Measurements from ENCODE around the gene HCN2. TPM values are rescaled to one million over a fixed set of nuclear protein-coding genes. Genes with fewer than 3 reads are reported as not detected.
A peak's percentile ranks its signal among the peaks of the same experiment; 100 is the strongest.

Gene HCN2
- total and polyA plus RNA-seq, 4 experiments from 2014 or later, result 2.5 to 2.9 TPM; not detected in 2

DNA sequence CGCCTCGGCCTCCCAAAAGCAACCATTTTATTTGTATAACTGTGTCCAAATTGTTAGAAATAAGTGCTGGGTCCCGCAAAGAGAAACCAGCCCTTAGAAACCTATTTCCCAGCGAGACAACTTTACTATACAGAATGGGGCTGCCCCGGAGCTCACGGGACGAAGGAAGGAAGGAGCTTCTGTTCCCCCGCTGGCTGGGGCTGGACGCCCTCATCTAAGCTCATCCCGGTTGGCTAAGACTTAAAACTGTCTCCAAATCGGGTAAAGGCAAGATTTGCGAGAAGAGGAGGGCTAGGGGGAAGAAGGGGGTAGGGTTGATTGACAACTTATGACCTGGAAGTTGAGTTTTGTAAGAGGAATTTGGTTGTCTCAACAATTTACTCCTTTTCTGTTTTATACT is 29.6 kb upstream of the HCN2 start:
- no peaks in the 10 kb centered on the region for H3K36me3 ChIP-seq (ENCODE audit: insufficient read depth, low read length)
- no peaks in the 10 kb centered on the region for H3K9me3 ChIP-seq (ENCODE audit: control insufficient read depth in 1 of 2, low read length in 2 of 2)
- no peaks in the 10 kb centered on the region for H3K27me3 ChIP-seq (ENCODE audit: insufficient read depth, low read length)
- H3K4me3 Mint-ChIP-seq, result no peak overlapping the region
- no peak overlapping the region for H3K27ac ChIP-seq (ENCODE audit: low read depth, low read length)
- POLR2A ChIA-PET (ENCODE audit: partially characterized antibody), result no interaction called here
- H3K4me3 ChIP-seq (ENCODE audit: low read length in 2 of 2), result no peak overlapping the region
- no peaks in the 10 kb centered on the region for H3K36me3 Mint-ChIP-seq
- no peak overlapping the region for H3K27ac Mint-ChIP-seq
- CTCF ChIA-PET (ENCODE audit: partially characterized antibody), result no interaction called here
- intact Hi-C loops (cut with micrococcal nuclease), result no loop called here
- H3K4me1 ChIP-seq (ENCODE audit: insufficient read depth, low read length), result no peaks in the 10 kb centered on the region
- H3K9me3 Mint-ChIP-seq, result no peaks in the 10 kb centered on the region
- no peaks in the 10 kb centered on the region for H3K27me3 Mint-ChIP-seq
- no peaks in the 10 kb centered on the region for H3K4me1 Mint-ChIP-seq
- DNase-seq, result no peak

- no peak overlapping the region for H3K27ac ChIP-seq (ENCODE audit: low read depth, low read length)
- H3K36me3 ChIP-seq (ENCODE audit: insufficient read depth, low read length), result no peaks in the 10 kb centered on the region
- H3K4me1 ChIP-seq (ENCODE audit: insufficient read depth, low read length), result peaks cover 7% of the 10 kb centered on the region
- CTCF ChIA-PET (ENCODE audit: partially characterized antibody), result interaction anchor here (0.7 kb wide), 1 partner anchor 659 kb away, joined by 3 read pairs; no protein-coding TSS in a partner anchor
- H3K27me3 ChIP-seq (ENCODE audit: insufficient read depth, low read length), result no peaks in the 10 kb centered on the region
- Mint-ChIP-seq H3K4me3 (no peak overlapping the region), H3K36me3 (peaks cover 0 to 7% of the 10 kb centered on the region in 2 donors), H3K9me3 (peaks cover 0 to 2% (median 0%) of the 10 kb centered on the region in 8 donors), H3K27ac (peak overlapping the region in 2 of 7 donors; percentile 51 to 86), H3K4me1 (peaks cover 5 to 17% (median 9%) of the 10 kb centered on the region in 4 donors), H3K27me3 (no peaks in the 10 kb centered on the region)
- DNase-seq, result no peak
- POLR2A ChIA-PET (ENCODE audit: partially characterized antibody), result no interaction called here
- no peak overlapping the region for H3K4me3 ChIP-seq (ENCODE audit: low read length in 2 of 2)
- intact Hi-C loops (cut with micrococcal nuclease), result no loop called here
- H3K9me3 ChIP-seq (ENCODE audit: control insufficient read depth in 1 of 2, low read length in 2 of 2), result no peaks in the 10 kb centered on the region
These were observed 23.3 kb upstream of the HCN2 start for GRCh38 chr19:566403-566802.

DNA sequence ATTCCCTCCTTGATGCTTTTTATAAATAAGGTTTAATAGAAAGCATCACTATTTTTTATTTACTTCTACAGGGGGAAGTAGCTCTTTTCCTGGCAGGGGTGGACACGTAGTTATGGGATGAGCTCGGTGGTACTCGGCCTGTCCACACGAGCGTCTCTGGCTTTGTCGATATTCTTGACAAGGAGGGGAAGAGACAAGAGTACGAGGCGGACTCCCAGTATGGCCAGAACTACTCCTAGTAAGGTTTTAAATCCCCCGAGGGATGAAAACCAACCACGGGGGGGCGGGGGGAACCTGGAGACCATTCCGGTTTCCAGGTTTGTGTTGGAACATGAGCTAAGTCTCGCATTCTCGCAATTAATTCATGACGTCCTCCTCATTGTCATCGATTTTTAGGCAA is 22.8 kb upstream of the HCN2 start:
- peaks cover 0 to 7% of the 10 kb centered on the region in 2 donors for H3K36me3 Mint-ChIP-seq
- peak overlapping the region in 1 of 7 donors; percentile 51 for H3K27ac Mint-ChIP-seq
- intact Hi-C loops (cut with micrococcal nuclease), result no loop called here
- no peak overlapping the region for H3K4me3 Mint-ChIP-seq
- Histone ChIP-seq H3K9me3 (ENCODE audit: control insufficient read depth in 1 of 2, low read length in 2 of 2) (no peaks in the 10 kb centered on the region), H3K27me3 (ENCODE audit: insufficient read depth, low read length) (no peaks in the 10 kb centered on the region), H3K27ac (ENCODE audit: low read depth, low read length) (no peak overlapping the region), H3K36me3 (ENCODE audit: insufficient read depth, low read length) (no peaks in the 10 kb centered on the region), H3K4me3 (ENCODE audit: low read length in 2 of 2) (no peak overlapping the region), H3K4me1 (ENCODE audit: insufficient read depth, low read length) (peaks cover 10% of the 10 kb centered on the region)
- peaks cover 5 to 19% (median 10%) of the 10 kb centered on the region in 4 donors for H3K4me1 Mint-ChIP-seq
- ChIA-PET CTCF (ENCODE audit: partially characterized antibody) (interaction anchor here (0.7 kb wide), 1 partner anchor 659 kb away, joined by 3 read pairs; no protein-coding TSS in a partner anchor), POLR2A (ENCODE audit: partially characterized antibody) (no interaction called here)
- DNase-seq, result no peak
- peaks cover 0 to 2% (median 0%) of the 10 kb centered on the region in 8 donors for H3K9me3 Mint-ChIP-seq
- H3K27me3 Mint-ChIP-seq, result no peaks in the 10 kb centered on the region

DNA sequence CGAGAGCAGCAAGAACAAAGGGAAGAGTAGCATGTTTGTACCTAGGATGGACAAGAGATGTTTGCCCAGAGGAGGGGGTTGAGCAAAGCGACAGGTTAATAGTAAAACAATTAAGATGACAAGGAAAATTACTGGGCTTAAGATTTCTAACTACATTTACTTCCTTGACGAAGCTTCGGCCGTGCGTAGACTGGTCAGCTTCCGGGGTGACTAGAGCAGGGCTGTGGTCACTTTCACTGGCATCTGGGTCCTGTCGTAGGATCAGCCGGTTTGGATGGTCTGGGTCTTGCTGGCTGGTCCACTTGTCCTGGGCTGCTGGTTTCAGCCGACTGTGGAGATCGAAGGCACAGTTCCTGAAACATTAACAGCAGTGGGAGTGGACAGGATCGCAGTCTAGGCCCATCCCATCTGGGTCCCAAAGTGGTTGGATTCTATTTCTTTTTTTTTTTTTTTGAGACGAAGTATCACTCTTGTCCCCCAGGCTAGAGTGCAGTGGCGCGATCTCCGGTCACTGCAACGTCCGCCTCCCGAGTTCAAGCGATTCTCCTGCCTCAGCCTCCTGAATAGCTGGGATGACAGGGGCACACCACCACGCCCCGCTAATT is 22.3 kb upstream of the HCN2 start:
- Histone ChIP-seq H3K27me3 (ENCODE audit: insufficient read depth, low read length) (no peaks in the 10 kb centered on the region), H3K36me3 (ENCODE audit: insufficient read depth, low read length) (no peaks in the 10 kb centered on the region), H3K4me1 (ENCODE audit: insufficient read depth, low read length) (peaks cover 10% of the 10 kb centered on the region), H3K27ac (ENCODE audit: low read depth, low read length) (no peak overlapping the region), H3K4me3 (ENCODE audit: low read length in 2 of 2) (no peak overlapping the region), H3K9me3 (ENCODE audit: control insufficient read depth in 1 of 2, low read length in 2 of 2) (no peaks in the 10 kb centered on the region)
- DNase-seq, result no peak
- ChIA-PET POLR2A (ENCODE audit: partially characterized antibody) (interaction anchor here (1.1 kb wide), 1 partner anchor 36 kb away, joined by 5 read pairs; the partner anchor contains the start of gene CDC34), CTCF (ENCODE audit: partially characterized antibody) (interaction anchor here (2.0 kb wide), 1 partner anchor 57 kb away, joined by 6 read pairs; no protein-coding TSS in a partner anchor)
- H3K27me3 Mint-ChIP-seq, result no peaks in the 10 kb centered on the region
- H3K27ac Mint-ChIP-seq, result peak overlapping the region in 2 of 7 donors; percentile 35 to 51
- H3K4me3 Mint-ChIP-seq, result no peak overlapping the region
- H3K9me3 Mint-ChIP-seq, result peaks cover 0 to 2% (median 0%) of the 10 kb centered on the region in 8 donors
- H3K36me3 Mint-ChIP-seq, result peaks cover 0 to 8% of the 10 kb centered on the region in 2 donors
- intact Hi-C loops (cut with micrococcal nuclease), result no loop called here
- peaks cover 7 to 25% (median 13%) of the 10 kb centered on the region in 4 donors for H3K4me1 Mint-ChIP-seq

DNA sequence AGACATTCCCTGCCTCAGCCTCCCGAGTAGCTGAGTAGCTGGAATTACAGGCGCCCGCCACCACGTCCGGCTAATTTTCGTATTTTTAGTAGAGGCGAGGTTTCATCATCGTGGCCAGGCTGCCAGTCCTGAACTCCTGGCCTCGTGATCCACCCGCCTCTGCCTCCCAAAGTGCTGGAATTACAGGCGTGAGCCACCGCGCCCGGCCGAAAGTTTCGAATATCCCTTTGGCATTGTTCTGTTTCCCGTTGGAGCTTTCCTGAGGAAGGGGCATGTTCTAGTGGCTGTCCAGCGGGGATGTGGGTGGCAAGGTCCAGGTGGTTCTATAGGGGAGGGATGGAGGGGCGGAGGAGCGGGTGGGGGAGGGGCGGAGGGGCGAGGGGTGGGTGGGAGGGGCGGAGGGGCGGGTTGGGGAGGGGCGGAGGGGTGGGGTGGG is 19.4 kb upstream of the HCN2 start:
- H3K27me3 Mint-ChIP-seq, result no peaks in the 10 kb centered on the region
- Histone ChIP-seq H3K4me1 (ENCODE audit: insufficient read depth, low read length) (peaks cover 32% of the 10 kb centered on the region), H3K9me3 (ENCODE audit: control insufficient read depth in 1 of 2, low read length in 2 of 2) (no peaks in the 10 kb centered on the region), H3K4me3 (ENCODE audit: low read length in 2 of 2) (no peak overlapping the region), H3K27ac (ENCODE audit: low read depth, low read length) (no peak overlapping the region), H3K36me3 (ENCODE audit: insufficient read depth, low read length) (no peaks in the 10 kb centered on the region), H3K27me3 (ENCODE audit: insufficient read depth, low read length) (no peaks in the 10 kb centered on the region)
- peaks cover 16 to 44% (median 29%) of the 10 kb centered on the region in 4 donors for H3K4me1 Mint-ChIP-seq
- peaks cover 0 to 8% of the 10 kb centered on the region in 2 donors for H3K36me3 Mint-ChIP-seq
- H3K27ac Mint-ChIP-seq, result peak overlapping the region in 5 of 7 donors; percentile 90 to 98 (median 96)
- H3K4me3 Mint-ChIP-seq, result peak overlapping the region in 3 of 8 donors; percentile 29 to 81 (median 74)
- DNase-seq, result peak in 2 of 5 donors; percentile 24 to 59
- peaks cover 0 to 2% (median 0%) of the 10 kb centered on the region in 8 donors for H3K9me3 Mint-ChIP-seq
- ChIA-PET POLR2A (ENCODE audit: partially characterized antibody) (interaction anchor here (1.1 to 3.5 kb wide), 3 partner anchors 38 to 64 kb away, joined by 4 to 22 read pairs (median 13); partner anchors contain the start of genes CDC34 and TPGS1), CTCF (ENCODE audit: partially characterized antibody) (no interaction called here)
- intact Hi-C loops (cut with micrococcal nuclease), result no loop called here

- DNase-seq, result peak; percentile 64 to 86 (median 71)
- peaks cover 0 to 8% of the 10 kb centered on the region in 2 donors for H3K36me3 Mint-ChIP-seq
- no peaks in the 10 kb centered on the region for H3K36me3 ChIP-seq (ENCODE audit: insufficient read depth, low read length)
- intact Hi-C loops (cut with micrococcal nuclease), result no loop called here
- peaks cover 16 to 44% (median 29%) of the 10 kb centered on the region in 4 donors for H3K4me1 Mint-ChIP-seq
- H3K4me1 ChIP-seq (ENCODE audit: insufficient read depth, low read length), result peaks cover 37% of the 10 kb centered on the region
- H3K27ac ChIP-seq (ENCODE audit: low read depth, low read length), result peak overlapping the region; percentile 70
- no peaks in the 10 kb centered on the region for H3K27me3 Mint-ChIP-seq
- H3K4me3 Mint-ChIP-seq, result peak overlapping the region; percentile 94 to 99 (median 98)
- H3K9me3 ChIP-seq (ENCODE audit: control insufficient read depth in 1 of 2, low read length in 2 of 2), result no peaks in the 10 kb centered on the region
- no peaks in the 10 kb centered on the region for H3K27me3 ChIP-seq (ENCODE audit: insufficient read depth, low read length)
- peak overlapping the region; percentile 61 to 75 for H3K4me3 ChIP-seq (ENCODE audit: low read length in 2 of 2)
- ChIA-PET POLR2A (ENCODE audit: partially characterized antibody) (interaction anchor here (0.9 to 3.5 kb wide), 7 partner anchors 26 to 92 kb away, joined by 3 to 25 read pairs (median 7); partner anchors contain the start of genes CDC34, GZMM, RNF126 and TPGS1), CTCF (ENCODE audit: partially characterized antibody) (interaction anchor here (1.1 kb wide), 1 partner anchor 39 kb away, joined by 4 read pairs; the partner anchor contains the start of gene CDC34)
- H3K27ac Mint-ChIP-seq, result peak overlapping the region; percentile 94 to 100 (median 98)
- H3K9me3 Mint-ChIP-seq, result peaks cover 0 to 2% (median 0%) of the 10 kb centered on the region in 8 donors
These were observed 18.6 kb upstream of the HCN2 start for GRCh38 chr19:570937-571565.

DNA sequence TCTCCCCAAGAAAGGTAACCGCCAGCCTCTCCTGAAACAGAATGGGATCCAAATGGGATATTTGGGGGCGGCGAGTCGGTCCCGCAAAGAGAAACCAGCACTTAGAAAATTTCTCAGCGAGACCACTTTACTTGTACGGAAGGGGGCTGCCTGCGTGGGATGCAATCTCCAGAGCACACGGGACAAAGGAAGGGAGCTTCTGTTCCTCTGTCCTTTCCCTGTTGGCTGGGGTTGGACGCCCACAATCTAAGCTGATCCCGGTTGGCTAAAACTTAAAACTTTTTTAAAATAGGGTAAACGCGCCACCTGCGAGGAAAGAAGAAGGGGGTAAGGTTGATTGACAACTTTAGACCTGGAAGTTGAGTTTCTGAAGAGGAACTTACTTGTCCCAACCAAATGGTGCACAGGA is 18.1 kb upstream of the HCN2 start:
- Mint-ChIP-seq H3K9me3 (no peaks in the 10 kb centered on the region), H3K27me3 (no peaks in the 10 kb centered on the region), H3K36me3 (peaks cover 0 to 8% of the 10 kb centered on the region in 2 donors), H3K4me1 (peaks cover 16 to 44% (median 32%) of the 10 kb centered on the region in 4 donors), H3K4me3 (peak overlapping the region; percentile 94 to 99 (median 98)), H3K27ac (peak overlapping the region; percentile 94 to 100 (median 98))
- peak overlapping the region; percentile 61 to 75 for H3K4me3 ChIP-seq (ENCODE audit: low read length in 2 of 2)
- no peaks in the 10 kb centered on the region for H3K36me3 ChIP-seq (ENCODE audit: insufficient read depth, low read length)
- DNase-seq, result peak in 1 of 5 donors; percentile 45
- peaks cover 42% of the 10 kb centered on the region for H3K4me1 ChIP-seq (ENCODE audit: insufficient read depth, low read length)
- POLR2A ChIA-PET (ENCODE audit: partially characterized antibody), result interaction anchor here (0.6 to 3.5 kb wide), 11 partner anchors 13 to 108 kb away, joined by 3 to 25 read pairs (median 7); partner anchors contain the start of genes CDC34, GZMM, POLRMT and RNF126
- H3K27me3 ChIP-seq (ENCODE audit: insufficient read depth, low read length), result no peaks in the 10 kb centered on the region
- H3K27ac ChIP-seq (ENCODE audit: low read depth, low read length), result peak overlapping the region; percentile 70
- H3K9me3 ChIP-seq (ENCODE audit: control insufficient read depth in 1 of 2, low read length in 2 of 2), result no peaks in the 10 kb centered on the region
- intact Hi-C loops (cut with micrococcal nuclease), result no loop called here
- CTCF ChIA-PET (ENCODE audit: partially characterized antibody), result interaction anchor here (1.1 kb wide), 1 partner anchor 40 kb away, joined by 4 read pairs; the partner anchor contains the start of gene CDC34
